ENCODE measurements around the gene EXOC1.

DNA sequence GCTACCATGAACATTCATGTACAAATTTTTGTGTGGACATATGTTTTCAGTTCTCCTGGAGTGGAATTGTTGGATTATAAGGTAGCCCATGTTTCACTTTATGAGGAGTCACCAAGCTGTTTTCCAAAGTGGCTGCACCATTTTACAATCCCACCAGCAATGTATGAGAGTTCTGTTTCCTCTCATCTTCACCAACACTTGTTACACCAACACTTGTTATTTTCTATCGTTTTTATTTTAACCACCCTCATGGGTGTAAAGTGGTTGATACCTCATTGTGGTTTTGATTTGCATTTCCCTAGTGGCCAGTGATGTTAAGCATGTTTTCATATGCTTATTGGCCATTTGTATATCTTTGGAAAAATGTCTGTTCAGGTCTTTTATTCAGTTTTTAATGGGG, 4.1 kb downstream of the EXOC1 start:
- TF ChIP-seq, protein P1, sequence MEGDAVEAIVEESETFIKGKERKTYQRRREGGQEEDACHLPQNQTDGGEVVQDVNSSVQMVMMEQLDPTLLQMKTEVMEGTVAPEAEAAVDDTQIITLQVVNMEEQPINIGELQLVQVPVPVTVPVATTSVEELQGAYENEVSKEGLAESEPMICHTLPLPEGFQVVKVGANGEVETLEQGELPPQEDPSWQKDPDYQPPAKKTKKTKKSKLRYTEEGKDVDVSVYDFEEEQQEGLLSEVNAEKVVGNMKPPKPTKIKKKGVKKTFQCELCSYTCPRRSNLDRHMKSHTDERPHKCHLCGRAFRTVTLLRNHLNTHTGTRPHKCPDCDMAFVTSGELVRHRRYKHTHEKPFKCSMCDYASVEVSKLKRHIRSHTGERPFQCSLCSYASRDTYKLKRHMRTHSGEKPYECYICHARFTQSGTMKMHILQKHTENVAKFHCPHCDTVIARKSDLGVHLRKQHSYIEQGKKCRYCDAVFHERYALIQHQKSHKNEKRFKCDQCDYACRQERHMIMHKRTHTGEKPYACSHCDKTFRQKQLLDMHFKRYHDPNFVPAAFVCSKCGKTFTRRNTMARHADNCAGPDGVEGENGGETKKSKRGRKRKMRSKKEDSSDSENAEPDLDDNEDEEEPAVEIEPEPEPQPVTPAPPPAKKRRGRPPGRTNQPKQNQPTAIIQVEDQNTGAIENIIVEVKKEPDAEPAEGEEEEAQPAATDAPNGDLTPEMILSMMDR (IDR thresholded peaks at IDR 0.05 in 8 of 11, conservative IDR thresholded peaks at IDR 0.05 in 3 of 11): no peak
- TF ChIP-seq POLR2A (IDR thresholded peaks at IDR 0.05): no peak
- no peak for TF ChIP-seq POLR2AphosphoS5 (IDR thresholded peaks at IDR 0.05)

Data from spleen (tissue), 7 donors.